BJ (cell line): ENCODE measurements around the gene PPP1R13B. TPM values are rescaled to one million over a fixed set of nuclear protein-coding genes. Genes with fewer than 3 reads are reported as not detected.

Experiments
- CTCF ChIA-PET: fragments of 350-600 bp; formaldehyde crosslinking; extraction: SDS; loops from one replicate; lab custom pipeline; 2021; ENCODE audit warnings: antibody characterized with exemption, inconsistent platforms; lab: Yijun Ruan, JAX
- POLR2A ChIA-PET: fragments of 300-600 bp; sonication (Branson Sonifier 250); formaldehyde crosslinking; extraction: SDS; loops from one replicate; lab custom pipeline; 2021; ENCODE audit warnings: antibody characterized with exemption; lab: Charles Lee
- DNase-seq: peaks from one replicate; pipeline ENCODE4 v3.0.0-alpha.2; 2011; ENCODE audit warnings: low read depth
- H3K27me3 ChIP-seq: 2 replicates; pipeline ENCODE4 v1.6.0; 2011; ENCODE audit warnings: low read length; ENCODE audit not compliant: control insufficient read depth, insufficient read depth
- H3K36me3 ChIP-seq: 2 replicates; pipeline ENCODE4 v1.5.1; 2011; ENCODE audit warnings: low read length; ENCODE audit not compliant: control insufficient read depth, insufficient read depth
- H3K4me3 ChIP-seq: 2 replicates; pipeline ENCODE4 v1.5.1; 2011; ENCODE audit warnings: low read depth, mild to moderate bottlenecking, control low read depth, low read length
- CTCF ChIP-seq: IDR thresholded peaks from 2 replicates; pipeline ENCODE4 v1.5.1; 2011; ENCODE audit warnings: low read depth, mild to moderate bottlenecking, control low read depth, inconsistent platforms, low read length, moderate library complexity; ENCODE audit not compliant: insufficient read depth
- polyA plus RNA-seq: library from polyadenylated mRNA; depleted of rRNA; stranded (reverse); fragments of >200 nt; gene quantifications from 2 replicates; pipeline ENCODE4 v1.2.3, GENCODE V29; 2011

PPP1R13B gene
- polyA plus RNA-seq, 1 experiment, result 3.3 TPM

GRCh38 chr14:103753774-103754173, 93.6 kb downstream of the PPP1R13B start:
- DNase-seq, result no peak
- Histone ChIP-seq H3K36me3 (no peaks in the 10 kb centered on the region), H3K4me3 (no peak overlapping the region), H3K27me3 (no peaks in the 10 kb centered on the region)
- no peak for TF ChIP-seq CTCF
- CTCF ChIA-PET, result no interaction called here
- POLR2A ChIA-PET, result no interaction called here

GRCh38 chr14:103749860-103750259, 97.5 kb downstream of the PPP1R13B start:
- TF ChIP-seq CTCF, result no peak
- DNase-seq, result no peak
- Histone ChIP-seq H3K4me3 (no peak overlapping the region), H3K27me3 (no peaks in the 10 kb centered on the region), H3K36me3 (peaks cover 1% of the 10 kb centered on the region; the same call in 1 of the 2 replicates)
- CTCF ChIA-PET, result no interaction called here
- POLR2A ChIA-PET, result no interaction called here

GRCh38 chr14:103749452-103749851, 97.9 kb downstream of the PPP1R13B start:
- no peak for DNase-seq
- CTCF ChIA-PET, result no interaction called here
- H3K4me3 ChIP-seq, result no peak overlapping the region
- no peak for TF ChIP-seq CTCF
- POLR2A ChIA-PET, result no interaction called here
- H3K27me3 ChIP-seq, result no peaks in the 10 kb centered on the region
- H3K36me3 ChIP-seq, result peaks cover 1% of the 10 kb centered on the region

GRCh38 chr14:103748534-103748857, 98.9 kb downstream of the PPP1R13B start:
- ChIA-PET POLR2A (no interaction called here), CTCF (no interaction called here)
- H3K4me3 ChIP-seq, result no peak overlapping the region

GRCh38 chr14:103746701-103747100, 100.7 kb downstream of the PPP1R13B start:
- ChIA-PET CTCF (interaction anchor here (1.2 kb wide), 1 partner anchor 163 kb away, joined by 6 read pairs; no protein-coding TSS in a partner anchor), POLR2A (no interaction called here)
- no peak overlapping the region for H3K4me3 ChIP-seq
- no peaks in the 10 kb centered on the region for H3K27me3 ChIP-seq
- peaks cover 1% of the 10 kb centered on the region for H3K36me3 ChIP-seq
- no peak for TF ChIP-seq CTCF
- no peak for DNase-seq

More at GRCh38 chr14:103748534-103748857, 98.9 kb downstream of the PPP1R13B start:
- Histone ChIP-seq H3K27me3 (no peaks in the 10 kb centered on the region), H3K36me3 (peaks cover 1% of the 10 kb centered on the region)
- DNase-seq, result no peak
- no peak for TF ChIP-seq CTCF
